Gastrocnemius medialis (tissue), 4 donors: Measurements from ENCODE around the gene STH. TPM values are rescaled to one million over a fixed set of nuclear protein-coding genes. Genes with fewer than 3 reads are reported as not detected.

ENCODE experiments used
- ATAC-seq, 2 donors: fragments of 150-250 bp; one replicate each; pipeline ENCODE4 v1.9.1; 2016
- DNase-seq, 2 donors: peaks; one replicate each; pipeline ENCODE4 v3.0.0-alpha.2; 2019
- H3K27ac ChIP-seq, 4 donors: fragments of 200-600 bp; sonication (generic); 1 replicate in 1 of 4; 2 replicates in 3 of 4; pipeline ENCODE4 v1.5.1; 2016 to 2018; ENCODE audit warnings: mild to moderate bottlenecking in 2 of 4, moderate library complexity in 1 of 4
- H3K27me3 ChIP-seq, 3 donors: fragments of 200-600 bp; sonication (generic) in 2 of 3; 1 replicate in 1 of 3; 2 replicates in 2 of 3; pipeline versions ENCODE4 v1.5.1 to v1.6.0; 2016 to 2019; ENCODE audit warnings: mild to moderate bottlenecking in 1 of 3, moderate library complexity in 1 of 3
- H3K36me3 ChIP-seq, 2 donors: fragments of 200-600 bp; sonication (generic) in 1 of 2; one replicate each; pipeline ENCODE4 v1.5.1; 2017 to 2018
- H3K4me1 ChIP-seq, 2 donors: fragments of 200-600 bp; sonication (generic) in 1 of 2; one replicate each; pipeline ENCODE4 v1.5.1; 2016 to 2017; ENCODE audit warnings: mild to moderate bottlenecking in 2 of 2
- H3K4me3 ChIP-seq, 4 donors: fragments of 200-600 bp; sonication (generic) in 3 of 4; 1 replicate in 1 of 4; 2 replicates in 3 of 4; pipeline ENCODE4 v1.5.1; 2016 to 2019; ENCODE audit warnings: mild to moderate bottlenecking in 2 of 4
- H3K9me3 ChIP-seq, 3 donors: fragments of 200-600 bp; sonication (generic) in 2 of 3; 1 replicate in 1 of 3; 2 replicates in 2 of 3; pipeline ENCODE4 v1.5.1; 2016 to 2019
- POLR2A ChIP-seq, 2 donors: fragments of 450-650 bp; IDR thresholded peaks; one replicate each; pipeline ENCODE4 v1.6.1; 2017; ENCODE audit warnings: antibody characterized with exemption in 2 of 2, mild to moderate bottlenecking in 2 of 2, moderate library complexity in 2 of 2
- in situ Hi-C, 4 donors: fragments of 200-750 bp; cut with MboI; loops; one replicate each; pipeline versions ENCODE4 v1.15.0 to v1.8.0; 2017; ENCODE audit warnings: low sequenced_read_pairs in 4 of 4
- intact Hi-C: fragments of 100-400 bp; cut with DNase I; formaldehyde crosslinking; loops from one replicate; pipeline ENCODE4 v1.15.1; 2023; ENCODE audit warnings: low total_unique reads
- total RNA-seq, 4 donors: library from RNA; depleted of rRNA; stranded (reverse); fragments of >200 nt; gene quantifications; one replicate each; pipeline versions ENCODE4 v1.1.0 to v1.2.3, GENCODE V29; 2016
- TF ChIP-seq, protein P1 (sequence below), 5 experiments: fragments of 450-650 bp in 3 of 5; fragments of 200-600 bp in 2 of 5; sonication (generic) in 2 of 5; IDR thresholded peaks in 4 of 5; conservative IDR thresholded peaks in 1 of 5; 1 replicate in 4 of 5; 2 replicates in 1 of 5; pipeline ENCODE4 v1.5.1; 2016 to 2019; ENCODE audit warnings: antibody characterized with exemption in 5 of 5, mild to moderate bottlenecking in 3 of 5, moderate library complexity in 3 of 5

STH gene
- total RNA-seq, 4 donors from 2014 or later: not detected

DNA sequence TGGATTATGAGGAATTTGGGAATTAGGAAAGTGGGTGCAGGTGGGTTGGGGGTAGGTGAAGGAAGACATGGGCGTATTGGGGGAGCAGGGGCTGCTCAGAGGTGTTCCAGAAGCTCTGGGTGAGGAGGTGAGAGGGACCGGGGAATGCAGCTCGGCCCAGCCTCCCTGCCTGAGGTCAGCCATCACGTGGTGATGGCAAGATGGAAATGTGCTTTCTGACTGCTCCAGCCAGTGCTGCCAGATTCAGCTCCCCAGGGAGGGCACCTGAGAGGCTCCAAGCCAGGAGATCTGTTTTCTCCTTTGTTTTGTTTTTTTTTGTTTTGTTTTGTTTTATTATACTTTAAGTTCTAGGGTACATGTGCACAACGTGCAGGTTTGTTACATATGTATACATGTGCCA, 35.2 kb upstream of the STH start:
- TF ChIP-seq POLR2A (IDR thresholded peaks at IDR 0.05): no peak
- TF ChIP-seq, protein P1, sequence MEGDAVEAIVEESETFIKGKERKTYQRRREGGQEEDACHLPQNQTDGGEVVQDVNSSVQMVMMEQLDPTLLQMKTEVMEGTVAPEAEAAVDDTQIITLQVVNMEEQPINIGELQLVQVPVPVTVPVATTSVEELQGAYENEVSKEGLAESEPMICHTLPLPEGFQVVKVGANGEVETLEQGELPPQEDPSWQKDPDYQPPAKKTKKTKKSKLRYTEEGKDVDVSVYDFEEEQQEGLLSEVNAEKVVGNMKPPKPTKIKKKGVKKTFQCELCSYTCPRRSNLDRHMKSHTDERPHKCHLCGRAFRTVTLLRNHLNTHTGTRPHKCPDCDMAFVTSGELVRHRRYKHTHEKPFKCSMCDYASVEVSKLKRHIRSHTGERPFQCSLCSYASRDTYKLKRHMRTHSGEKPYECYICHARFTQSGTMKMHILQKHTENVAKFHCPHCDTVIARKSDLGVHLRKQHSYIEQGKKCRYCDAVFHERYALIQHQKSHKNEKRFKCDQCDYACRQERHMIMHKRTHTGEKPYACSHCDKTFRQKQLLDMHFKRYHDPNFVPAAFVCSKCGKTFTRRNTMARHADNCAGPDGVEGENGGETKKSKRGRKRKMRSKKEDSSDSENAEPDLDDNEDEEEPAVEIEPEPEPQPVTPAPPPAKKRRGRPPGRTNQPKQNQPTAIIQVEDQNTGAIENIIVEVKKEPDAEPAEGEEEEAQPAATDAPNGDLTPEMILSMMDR (IDR thresholded peaks at IDR 0.05 in 4 of 5, conservative IDR thresholded peaks at IDR 0.05 in 1 of 5): no peak
- intact Hi-C loops: no loop called here
- no peak for ATAC-seq
- Histone ChIP-seq H3K27me3 (no peaks in the 10 kb centered on the region), H3K4me3 (no peak overlapping the region), H3K27ac (no peak overlapping the region), H3K36me3 (peaks cover 0 to 8% of the 10 kb centered on the region in 2 donors), H3K9me3 (no peaks in the 10 kb centered on the region), H3K4me1 (peaks cover 22 to 36% of the 10 kb centered on the region in 2 donors)
- in situ Hi-C loops: loop anchor here in 2 of 4 donors (25.0 kb wide), 1 partner anchor 327 kb away; no protein-coding TSS in a partner anchor
- DNase-seq: no peak

DNA sequence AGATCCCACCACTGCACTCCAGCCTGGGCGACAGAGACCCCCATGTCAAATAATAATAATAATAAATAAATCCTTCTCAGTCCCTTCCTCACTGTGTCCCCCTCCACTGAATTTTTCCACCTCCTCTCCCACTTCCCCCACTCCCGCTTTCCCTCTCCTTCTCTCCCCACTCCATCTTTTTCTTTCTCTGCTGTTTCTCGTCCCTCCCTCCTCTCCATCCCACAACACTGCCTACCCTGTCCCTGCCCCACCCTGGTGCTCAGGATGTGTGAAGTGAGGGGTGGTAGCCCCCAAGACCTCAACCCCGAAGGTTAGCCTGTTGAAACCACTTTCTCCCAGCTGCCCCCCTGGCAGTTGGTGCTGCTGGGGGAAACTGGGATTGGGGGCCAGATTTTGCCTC, 34.4 kb upstream of the STH start:
- TF ChIP-seq, protein P1 (IDR thresholded peaks at IDR 0.05 in 4 of 5, conservative IDR thresholded peaks at IDR 0.05 in 1 of 5): no peak
- no peak for TF ChIP-seq POLR2A (IDR thresholded peaks at IDR 0.05)
- Histone ChIP-seq H3K27ac (no peak overlapping the region), H3K36me3 (peaks cover 0 to 8% of the 10 kb centered on the region in 2 donors), H3K9me3 (no peaks in the 10 kb centered on the region), H3K4me3 (no peak overlapping the region), H3K4me1 (peaks cover 22 to 36% of the 10 kb centered on the region in 2 donors), H3K27me3 (no peaks in the 10 kb centered on the region)
- no peak for ATAC-seq
- in situ Hi-C loops (loop anchor here in 2 of 4 donors (25.0 kb wide), 1 partner anchor 327 kb away; no protein-coding TSS in a partner anchor), intact Hi-C loops (no loop called here)
- DNase-seq: no peak

DNA sequence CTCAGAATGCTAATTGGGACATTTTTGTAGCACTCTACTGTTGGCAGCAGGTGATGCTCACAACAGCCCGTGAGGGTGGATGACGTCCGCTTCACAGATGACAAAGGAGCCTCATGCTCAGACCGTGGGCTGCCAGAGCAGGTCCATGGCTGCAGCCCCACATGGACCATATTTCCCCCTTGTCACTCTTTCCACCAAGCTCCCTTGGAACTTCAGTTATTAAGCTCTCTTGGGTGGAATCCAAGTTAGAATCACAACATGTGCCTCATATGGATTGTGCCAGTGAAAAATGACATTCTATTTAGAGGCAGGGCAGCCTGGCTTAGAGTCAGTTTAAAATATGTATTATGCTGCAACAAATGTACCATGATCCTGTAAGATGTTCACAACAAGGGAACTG, 33.2 kb upstream of the STH start:
- Histone ChIP-seq H3K27me3 (no peaks in the 10 kb centered on the region), H3K4me1 (peaks cover 22 to 36% of the 10 kb centered on the region in 2 donors), H3K4me3 (no peak overlapping the region), H3K27ac (peak overlapping the region in 3 of 4 donors; percentile 8 to 67 (median 55)), H3K9me3 (no peaks in the 10 kb centered on the region), H3K36me3 (peaks cover 0 to 8% of the 10 kb centered on the region in 2 donors)
- intact Hi-C loops: no loop called here
- peak; percentile 21 to 34 for ATAC-seq
- no peak for DNase-seq
- in situ Hi-C loops: loop anchor here in 2 of 4 donors (25.0 kb wide), 1 partner anchor 329 kb away; no protein-coding TSS in a partner anchor
- TF ChIP-seq POLR2A (IDR thresholded peaks at IDR 0.05): no peak
- TF ChIP-seq, protein P1 (IDR thresholded peaks at IDR 0.05 in 4 of 5, conservative IDR thresholded peaks at IDR 0.05 in 1 of 5): no peak

DNA sequence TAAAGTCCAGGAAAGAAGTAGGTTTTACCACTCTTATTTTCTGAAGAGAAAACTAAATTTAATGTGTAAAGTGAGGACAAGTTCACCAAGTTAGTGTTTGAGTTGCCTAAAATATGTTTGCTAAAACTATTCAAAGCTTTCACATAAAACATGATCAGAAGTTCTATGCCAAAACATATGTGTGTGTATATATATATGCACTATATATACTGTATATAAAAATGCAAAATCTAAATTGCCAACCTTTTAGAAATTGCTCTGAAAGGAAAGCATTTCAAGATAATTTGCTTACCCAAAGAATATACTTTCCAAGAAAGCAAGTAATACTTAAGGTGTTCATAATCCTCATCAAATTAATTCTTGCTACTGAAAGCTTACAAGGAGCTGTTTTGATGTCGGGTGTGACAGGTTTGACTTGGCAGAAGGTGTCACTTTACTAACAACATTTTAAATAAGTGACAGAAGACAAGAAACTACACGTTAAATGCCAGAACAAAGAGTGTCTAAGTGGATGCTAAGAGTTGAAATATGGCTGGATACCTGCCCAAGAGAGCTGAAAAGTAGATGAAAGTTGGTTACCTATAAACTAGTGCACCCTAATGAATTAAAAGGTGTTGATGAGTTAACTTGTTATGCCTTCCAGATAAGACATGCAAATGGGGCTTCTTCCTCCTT, 32.3 kb upstream of the STH start:
- in situ Hi-C loops (loop anchor here in 2 of 4 donors (25.0 kb wide), 1 partner anchor 329 kb away; no protein-coding TSS in a partner anchor), intact Hi-C loops (no loop called here)
- no peak for DNase-seq
- Histone ChIP-seq H3K27ac (peak overlapping the region in 3 of 4 donors; percentile 12 to 67 (median 55)), H3K4me3 (no peak overlapping the region), H3K9me3 (no peaks in the 10 kb centered on the region), H3K4me1 (peaks cover 22 to 36% of the 10 kb centered on the region in 2 donors), H3K36me3 (peaks cover 0 to 8% of the 10 kb centered on the region in 2 donors), H3K27me3 (no peaks in the 10 kb centered on the region)
- TF ChIP-seq POLR2A (IDR thresholded peaks at IDR 0.05): no peak
- TF ChIP-seq, protein P1 (IDR thresholded peaks at IDR 0.05 in 4 of 5, conservative IDR thresholded peaks at IDR 0.05 in 1 of 5): no peak
- no peak for ATAC-seq
